ENCODE data around the gene REG4. TPM values are rescaled to one million over a fixed set of nuclear protein-coding genes. Genes with fewer than 3 reads are reported as not detected.
"Not testable (repeated sequence)": the region's sequence is repeated elsewhere in the genome, so short reads cannot be mapped to it uniquely, and the experiment has no call there.

Gene REG4
- polyA plus RNA-seq, 2 of the 4 experiments (the other 2 are of a cell fraction): not detected

DNA sequence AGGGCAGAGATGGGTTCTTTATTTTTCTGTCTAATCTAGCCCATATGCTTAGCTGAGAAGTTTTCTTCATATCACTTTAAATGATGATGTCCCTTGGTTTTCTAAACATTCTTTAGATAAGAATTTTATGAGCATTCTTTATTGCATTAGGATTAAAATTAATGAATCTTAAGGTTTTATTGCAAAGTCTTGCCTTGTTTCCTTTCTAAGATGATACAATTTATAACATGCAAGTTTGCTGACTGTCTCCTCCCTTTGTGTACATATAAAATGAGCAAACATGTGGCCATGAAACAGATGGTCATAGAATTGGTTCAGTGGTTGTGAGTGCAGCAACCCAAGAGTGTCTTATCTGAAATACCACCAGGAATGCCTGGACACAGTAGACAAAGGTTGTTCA, 17.7 kb upstream of the REG4 start:
- H3K9me3 ChIP-seq; H3K4me3 ChIP-seq; H3K4me2 ChIP-seq; ATAC-seq; POLR2A ChIA-PET; FAIRE-seq; DNase-seq (ENCODE audit: low read depth in 1 of 2, low spot score in 1 of 2); H3K4me1 ChIP-seq; H3K27ac ChIP-seq: not testable (repeated sequence)
- CTCF ChIA-PET: interaction anchor here (1.5 kb wide), 1 partner anchor 20 kb away, joined by 4 read pairs; no protein-coding TSS in a partner anchor

DNA sequence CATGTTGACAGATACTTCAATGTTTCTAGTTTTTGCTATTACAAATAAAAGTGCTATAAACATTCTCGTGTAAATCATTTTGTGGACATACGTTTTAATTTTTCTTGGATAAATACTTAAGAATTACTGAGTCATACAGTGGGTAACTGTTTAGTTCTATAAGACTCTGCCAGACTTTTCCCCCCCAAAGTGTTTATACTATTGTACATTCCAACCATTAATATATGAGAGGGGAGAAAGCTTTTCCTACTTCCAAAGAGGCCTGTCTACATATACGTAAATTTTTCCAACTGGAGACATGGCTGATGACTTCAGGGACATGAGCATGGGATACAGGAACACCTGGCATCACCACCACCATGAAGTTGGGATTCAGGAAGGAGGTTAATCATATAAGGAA, 17.0 kb upstream of the REG4 start:
- FAIRE-seq (no peak), ATAC-seq (no peak)
- WGBS (ENCODE audit: missing lambda C conversion rate): 50% methylated on average over 3 of the region's 3 CpGs

DNA sequence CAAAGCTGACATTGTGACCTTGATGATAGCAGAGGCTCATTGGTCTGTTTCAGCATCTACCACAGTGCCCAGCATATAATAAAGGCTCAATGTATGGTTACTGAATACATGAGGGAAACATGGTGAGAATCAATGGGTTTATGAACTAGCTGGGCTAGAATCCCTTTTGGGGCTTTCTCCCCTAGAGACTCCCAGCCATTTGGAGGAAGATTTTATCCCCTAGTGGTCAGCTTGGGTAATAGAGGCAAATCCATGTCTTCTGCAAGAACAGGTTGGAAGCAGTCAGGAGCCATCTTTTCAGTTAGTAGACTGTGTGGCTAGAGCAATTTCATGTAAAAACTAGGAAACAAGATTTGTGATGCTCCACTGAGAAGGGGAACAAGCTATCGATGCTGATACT, 15.8 kb upstream of the REG4 start:
- CTCF ChIA-PET: interaction anchor here (1.1 kb wide), 1 partner anchor 13 kb away, joined by 4 read pairs; no protein-coding TSS in a partner anchor
- Histone ChIP-seq H3K4me2 (no peak overlapping the region), H3K27ac (no peak overlapping the region), H3K4me1 (no peaks in the 10 kb centered on the region), H3K4me3 (no peak overlapping the region), H3K9me3 (no peaks in the 10 kb centered on the region)
- DNase-seq (ENCODE audit: low read depth in 1 of 2, low spot score in 1 of 2) (peak in 1 of 2 experiments; percentile 19), FAIRE-seq (no peak), ATAC-seq (peak; percentile 24 to 64; a peak in 3 of 6 replicates)
- TF ChIP-seq CHD2 (IDR thresholded peaks at IDR 0.05; ENCODE audit: low read length, partially characterized antibody) (no peak), FOXS1 (CRISPR knock-in tag; IDR thresholded peaks at IDR 0.05) (no peak), POLR2AphosphoS2 (conservative IDR thresholded peaks at IDR 0.05; ENCODE audit: low read length) (no peak)
- WGBS (ENCODE audit: missing lambda C conversion rate): 7% methylated on average over 1 of the region's 1 CpG
- POLR2A ChIA-PET: no interaction called here

More for the DNA sequence above, 17.0 kb upstream of the REG4 start:
- CTCF ChIA-PET: no interaction called here
- no peak overlapping the region for H3K27ac ChIP-seq
- POLR2A ChIA-PET: no interaction called here
- DNase-seq (ENCODE audit: low read depth in 1 of 2, low spot score in 1 of 2): no peak
- no peaks in the 10 kb centered on the region for H3K4me1 ChIP-seq
- H3K9me3 ChIP-seq: no peaks in the 10 kb centered on the region
- TF ChIP-seq, protein P1, sequence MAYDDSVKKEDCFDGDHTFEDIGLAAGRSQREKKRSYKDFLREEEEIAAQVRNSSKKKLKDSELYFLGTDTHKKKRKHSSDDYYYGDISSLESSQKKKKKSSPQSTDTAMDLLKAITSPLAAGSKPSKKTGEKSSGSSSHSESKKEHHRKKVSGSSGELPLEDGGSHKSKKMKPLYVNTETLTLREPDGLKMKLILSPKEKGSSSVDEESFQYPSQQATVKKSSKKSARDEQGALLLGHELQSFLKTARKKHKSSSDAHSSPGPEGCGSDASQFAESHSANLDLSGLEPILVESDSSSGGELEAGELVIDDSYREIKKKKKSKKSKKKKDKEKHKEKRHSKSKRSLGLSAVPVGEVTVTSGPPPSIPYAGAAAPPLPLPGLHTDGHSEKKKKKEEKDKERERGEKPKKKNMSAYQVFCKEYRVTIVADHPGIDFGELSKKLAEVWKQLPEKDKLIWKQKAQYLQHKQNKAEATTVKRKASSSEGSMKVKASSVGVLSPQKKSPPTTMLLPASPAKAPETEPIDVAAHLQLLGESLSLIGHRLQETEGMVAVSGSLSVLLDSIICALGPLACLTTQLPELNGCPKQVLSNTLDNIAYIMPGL (CRISPR knock-in tag; IDR thresholded peaks at IDR 0.05; ENCODE audit: borderline replicate concordance): no peak
- no peak for TF ChIP-seq PHF8 (IDR thresholded peaks at IDR 0.05; ENCODE audit: borderline replicate concordance, low read depth)
- no peak for TF ChIP-seq RAD21 (conservative IDR thresholded peaks at IDR 0.05 in 1 of 2, IDR thresholded peaks at IDR 0.05 in 1 of 2)
- no peak overlapping the region for H3K4me2 ChIP-seq
- no peak overlapping the region for H3K4me3 ChIP-seq

DNA sequence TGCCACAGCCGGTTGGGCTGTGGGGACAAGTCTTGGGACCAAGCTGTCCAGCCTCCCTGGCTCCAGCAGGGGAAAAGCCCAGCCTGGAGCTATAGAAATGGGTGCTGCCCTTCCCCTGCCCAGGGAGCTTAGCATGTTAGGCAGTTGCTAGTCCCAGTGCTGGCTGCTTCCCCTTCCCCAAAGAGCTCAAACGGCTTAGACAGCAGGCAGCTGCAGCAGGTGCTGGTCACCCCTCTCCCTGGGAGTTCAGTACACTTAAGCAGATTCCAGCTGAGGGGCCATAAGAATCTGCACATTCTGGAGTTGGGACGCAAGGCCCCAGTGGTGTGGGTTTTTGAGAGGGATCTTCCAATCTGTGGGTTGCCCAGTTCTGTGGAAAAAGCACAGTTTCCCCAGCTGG, 11.1 kb upstream of the REG4 start:
- Histone ChIP-seq H3K27ac (no peak overlapping the region), H3K9me3 (no peaks in the 10 kb centered on the region), H3K4me1 (no peaks in the 10 kb centered on the region), H3K4me2 (no peak overlapping the region), H3K4me3 (no peak overlapping the region)
- DNase-seq (ENCODE audit: low read depth in 1 of 2, low spot score in 1 of 2): no peak
- ChIA-PET CTCF (interaction anchor here (1.3 to 1.7 kb wide), 2 partner anchors 13 to 26 kb away, joined by 3 to 7 read pairs; no protein-coding TSS in a partner anchor), POLR2A (no interaction called here)
- no CpG with 5 or more reads among the region's 3 CpGs for WGBS (ENCODE audit: missing lambda C conversion rate)
- FAIRE-seq: no peak
- TF ChIP-seq CEBPB (IDR thresholded peaks at IDR 0.05) (no peak), TP53 (CRISPR knock-in tag; IDR thresholded peaks at IDR 0.05) (no peak), ZC3H11A (IDR thresholded peaks at IDR 0.05) (no peak), BHLHE40 (IDR thresholded peaks at IDR 0.05; ENCODE audit: low read depth, low read length) (no peak), KDM5A (IDR thresholded peaks at IDR 0.05) (no peak), HOXA7 (CRISPR knock-in tag; IDR thresholded peaks at IDR 0.05) (no peak)
- TF ChIP-seq, protein P2, sequence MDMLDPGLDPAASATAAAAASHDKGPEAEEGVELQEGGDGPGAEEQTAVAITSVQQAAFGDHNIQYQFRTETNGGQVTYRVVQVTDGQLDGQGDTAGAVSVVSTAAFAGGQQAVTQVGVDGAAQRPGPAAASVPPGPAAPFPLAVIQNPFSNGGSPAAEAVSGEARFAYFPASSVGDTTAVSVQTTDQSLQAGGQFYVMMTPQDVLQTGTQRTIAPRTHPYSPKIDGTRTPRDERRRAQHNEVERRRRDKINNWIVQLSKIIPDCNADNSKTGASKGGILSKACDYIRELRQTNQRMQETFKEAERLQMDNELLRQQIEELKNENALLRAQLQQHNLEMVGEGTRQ (IDR thresholded peaks at IDR 0.05): no peak
- TF ChIP-seq, protein P3, sequence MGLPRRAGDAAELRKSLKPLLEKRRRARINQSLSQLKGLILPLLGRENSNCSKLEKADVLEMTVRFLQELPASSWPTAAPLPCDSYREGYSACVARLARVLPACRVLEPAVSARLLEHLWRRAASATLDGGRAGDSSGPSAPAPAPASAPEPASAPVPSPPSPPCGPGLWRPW (IDR thresholded peaks at IDR 0.05): no peak
- TF ChIP-seq, protein P4, sequence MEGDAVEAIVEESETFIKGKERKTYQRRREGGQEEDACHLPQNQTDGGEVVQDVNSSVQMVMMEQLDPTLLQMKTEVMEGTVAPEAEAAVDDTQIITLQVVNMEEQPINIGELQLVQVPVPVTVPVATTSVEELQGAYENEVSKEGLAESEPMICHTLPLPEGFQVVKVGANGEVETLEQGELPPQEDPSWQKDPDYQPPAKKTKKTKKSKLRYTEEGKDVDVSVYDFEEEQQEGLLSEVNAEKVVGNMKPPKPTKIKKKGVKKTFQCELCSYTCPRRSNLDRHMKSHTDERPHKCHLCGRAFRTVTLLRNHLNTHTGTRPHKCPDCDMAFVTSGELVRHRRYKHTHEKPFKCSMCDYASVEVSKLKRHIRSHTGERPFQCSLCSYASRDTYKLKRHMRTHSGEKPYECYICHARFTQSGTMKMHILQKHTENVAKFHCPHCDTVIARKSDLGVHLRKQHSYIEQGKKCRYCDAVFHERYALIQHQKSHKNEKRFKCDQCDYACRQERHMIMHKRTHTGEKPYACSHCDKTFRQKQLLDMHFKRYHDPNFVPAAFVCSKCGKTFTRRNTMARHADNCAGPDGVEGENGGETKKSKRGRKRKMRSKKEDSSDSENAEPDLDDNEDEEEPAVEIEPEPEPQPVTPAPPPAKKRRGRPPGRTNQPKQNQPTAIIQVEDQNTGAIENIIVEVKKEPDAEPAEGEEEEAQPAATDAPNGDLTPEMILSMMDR (IDR thresholded peaks at IDR 0.05): no peak
- no peak for ATAC-seq
